Hematopoietic multipotent progenitor cell treated with erythropoietin and hydrocortisone succinate and interleukin-3 and kit ligand, for 8 days (in vitro differentiated cells): ENCODE measurements around the gene BTAF1.
"Not testable (repeated sequence)": the region's sequence is repeated elsewhere in the genome, so short reads cannot be mapped to it uniquely, and the experiment has no call there.

ENCODE experiments used
- DNase-seq: peaks from one replicate; pipeline ENCODE4 v3.0.0-alpha.2; 2015

BTAF1 gene

GRCh38 chr10:91923371-91924211, at the start of gene BTAF1:
Gene BTAF1, plus strand, starts transcription at chr10:91923770. Its CDS starts 307 bp downstream, at chr10:91924077.
- DNase-seq, result peak; percentile 94

DNA sequence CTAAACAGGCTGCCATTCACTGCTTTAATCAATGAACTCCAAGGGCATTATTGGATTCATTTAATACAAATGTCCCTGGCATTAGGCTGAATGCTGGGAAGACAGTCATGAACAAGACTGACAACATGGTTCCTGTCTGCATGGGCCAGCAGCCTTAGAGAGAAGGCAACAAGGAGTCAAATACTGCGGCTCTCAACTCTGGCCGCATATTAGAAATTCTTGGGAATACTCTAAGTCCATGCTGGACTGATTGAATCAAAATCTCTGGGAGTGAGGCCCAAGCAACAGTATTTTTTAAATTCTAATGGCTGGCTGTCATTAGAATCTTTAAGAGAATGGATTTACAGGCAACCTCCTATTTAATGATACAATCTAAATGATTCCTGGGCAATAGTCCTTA, 48.4 kb upstream of the BTAF1 start:
- DNase-seq, result no peak

DNA sequence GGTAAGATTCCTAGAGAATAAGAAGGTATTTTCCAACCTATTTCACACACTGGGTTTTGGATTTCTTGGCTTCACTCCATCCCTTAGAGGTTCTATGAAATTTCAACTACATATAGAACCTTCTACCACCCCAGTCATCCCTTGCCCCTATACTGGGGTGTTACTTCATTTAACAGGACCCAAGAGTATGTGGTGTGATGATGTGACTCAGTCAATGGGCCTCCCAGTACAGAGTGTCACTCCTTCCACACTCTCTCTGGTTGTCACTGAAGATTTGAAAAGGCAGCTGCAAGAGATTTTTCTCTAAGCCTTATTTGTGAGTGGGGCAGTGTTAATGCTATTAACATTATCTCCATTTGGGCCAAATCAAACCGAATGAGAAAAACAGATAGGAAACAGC, 47.8 kb upstream of the BTAF1 start:
- DNase-seq, result no peak

GRCh38 chr10:91879515-91880170, 43.9 kb upstream of the BTAF1 start:
- DNase-seq, result no peak

- DNase-seq, result no peak
These were observed 43.3 kb upstream of the BTAF1 start for GRCh38 chr10:91880310-91880709.

DNA sequence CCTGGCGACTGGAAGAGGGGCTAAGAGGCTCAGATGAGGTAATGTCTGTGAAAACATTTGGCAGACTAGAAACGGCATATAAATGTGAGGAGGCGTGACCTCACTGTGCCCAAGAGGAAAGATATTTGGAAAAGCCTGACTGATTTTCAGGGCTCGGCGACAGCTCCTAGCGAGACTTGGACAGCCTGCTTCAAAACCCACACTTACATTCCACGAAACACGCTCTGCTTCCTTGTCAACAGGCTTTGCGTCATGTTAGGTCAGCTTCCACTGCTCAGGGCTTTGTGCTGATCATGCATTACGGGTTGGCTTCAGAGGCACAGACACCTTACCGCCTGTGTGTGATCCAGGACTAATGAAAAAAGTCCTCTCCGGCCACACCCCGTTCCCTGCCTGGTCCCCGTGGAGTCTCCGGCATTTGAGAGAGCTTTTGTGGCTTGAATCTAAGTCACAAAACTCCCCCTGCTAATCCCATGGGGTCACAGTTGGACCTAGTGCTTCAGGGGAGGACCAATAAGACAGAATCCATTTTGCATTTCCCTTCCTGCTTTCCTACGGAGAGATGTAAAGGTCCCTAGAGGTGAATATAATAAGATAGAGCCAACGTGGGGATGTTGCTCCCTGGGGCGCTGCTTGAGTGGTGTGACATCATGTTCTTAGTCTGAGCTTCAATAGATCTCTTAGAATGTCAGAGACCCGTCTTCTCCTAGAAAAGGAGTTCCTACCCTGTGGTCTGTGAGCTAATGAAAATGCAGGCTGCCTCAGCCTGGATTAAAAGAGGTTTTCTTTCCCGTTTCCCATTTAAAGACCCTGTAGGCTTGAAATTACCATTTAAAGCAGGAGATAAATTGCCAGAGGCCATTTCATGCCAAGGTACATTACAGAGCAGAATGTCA, 39.8 kb upstream of the BTAF1 start:
- no peak for DNase-seq

GRCh38 chr10:91884536-91884935, 39.0 kb upstream of the BTAF1 start:
- DNase-seq, result no peak

DNA sequence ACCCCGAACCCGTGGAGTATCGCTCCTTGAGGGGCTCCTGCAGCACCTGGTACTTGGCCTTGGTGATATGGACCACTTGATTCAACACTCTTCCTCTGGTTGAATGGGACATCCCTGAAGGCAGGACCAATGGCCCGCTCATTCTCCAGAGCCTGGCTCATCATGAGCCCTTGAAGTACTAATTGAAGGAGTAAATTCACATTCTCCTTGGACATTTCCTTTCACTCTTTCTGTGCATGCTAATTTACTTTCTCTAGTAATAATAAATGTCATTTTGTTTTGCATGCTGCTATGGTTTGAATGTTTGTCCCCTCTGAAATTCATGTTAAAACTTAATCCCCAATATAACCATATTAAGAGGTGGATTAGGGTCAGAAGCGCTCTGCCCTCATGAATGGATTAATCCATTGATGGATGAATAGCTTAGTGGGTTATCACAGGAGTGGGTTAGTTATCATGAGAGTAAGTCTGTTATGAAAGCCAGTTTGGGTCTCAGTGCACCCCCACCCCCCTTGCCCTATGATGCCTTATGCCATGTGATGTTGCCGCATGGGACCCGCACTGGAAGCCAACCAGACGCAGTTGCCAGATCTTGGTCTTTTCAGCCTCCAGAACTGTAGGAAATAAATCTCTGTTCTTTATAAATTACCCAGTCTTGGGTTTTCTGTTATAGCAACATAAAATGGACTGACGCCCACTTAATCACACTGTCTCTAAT, 38.0 kb upstream of the BTAF1 start:
- DNase-seq, result no peak

DNA sequence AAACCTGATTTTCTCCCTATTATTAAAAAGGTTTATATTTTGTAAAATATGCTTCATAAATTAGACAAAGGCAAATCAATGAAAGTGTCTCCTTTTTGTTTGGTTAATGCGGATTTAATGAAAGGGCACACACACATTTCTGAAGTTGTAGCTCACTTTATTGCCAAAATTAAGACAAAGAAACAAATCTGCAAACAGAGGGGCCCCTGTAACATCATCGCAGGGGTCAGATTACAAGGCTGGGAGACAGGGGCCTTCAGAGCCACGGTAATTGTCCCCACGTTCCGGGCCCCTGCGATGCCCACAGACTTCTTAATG, 36.7 kb upstream of the BTAF1 start:
- DNase-seq, result no peak

DNA sequence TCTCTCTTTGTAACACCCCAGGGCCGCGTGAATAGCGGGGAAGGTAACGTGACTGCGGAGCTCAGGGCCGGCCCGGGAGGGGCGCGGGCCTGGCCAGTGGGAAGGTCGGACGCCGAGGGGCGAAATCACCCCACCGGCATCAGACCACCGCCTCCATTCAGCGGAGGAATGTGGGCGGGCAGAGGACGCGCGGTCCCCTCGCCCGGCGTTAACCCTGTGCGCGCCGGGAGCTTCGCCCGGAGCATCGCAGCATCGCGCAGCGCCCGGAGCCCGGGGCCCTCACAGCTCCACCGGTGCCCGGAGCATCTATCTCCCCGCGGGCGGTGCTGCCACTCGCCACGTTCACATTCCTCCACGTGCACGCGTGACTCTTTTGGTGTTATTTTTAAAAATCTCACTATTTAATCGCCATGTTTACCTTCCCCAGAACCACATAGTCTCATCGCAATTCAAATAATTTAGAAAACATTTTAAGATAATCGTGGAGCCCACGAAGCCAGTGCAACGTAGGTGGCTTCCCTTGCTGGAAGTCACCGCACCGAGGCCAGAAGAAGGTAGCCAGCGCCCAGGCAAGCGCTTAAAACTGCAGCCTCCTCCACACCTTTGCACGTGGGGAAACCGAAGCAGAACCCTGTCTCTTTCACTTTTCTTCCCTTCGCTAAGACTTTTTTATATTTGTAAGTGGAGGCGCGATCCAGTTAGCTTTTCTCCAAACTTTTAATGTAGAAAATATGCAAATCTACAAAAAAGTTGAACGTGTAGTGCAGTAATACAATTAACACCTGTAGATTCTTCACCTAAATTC, 36.1 kb upstream of the BTAF1 start:
- DNase-seq, result no peak

DNA sequence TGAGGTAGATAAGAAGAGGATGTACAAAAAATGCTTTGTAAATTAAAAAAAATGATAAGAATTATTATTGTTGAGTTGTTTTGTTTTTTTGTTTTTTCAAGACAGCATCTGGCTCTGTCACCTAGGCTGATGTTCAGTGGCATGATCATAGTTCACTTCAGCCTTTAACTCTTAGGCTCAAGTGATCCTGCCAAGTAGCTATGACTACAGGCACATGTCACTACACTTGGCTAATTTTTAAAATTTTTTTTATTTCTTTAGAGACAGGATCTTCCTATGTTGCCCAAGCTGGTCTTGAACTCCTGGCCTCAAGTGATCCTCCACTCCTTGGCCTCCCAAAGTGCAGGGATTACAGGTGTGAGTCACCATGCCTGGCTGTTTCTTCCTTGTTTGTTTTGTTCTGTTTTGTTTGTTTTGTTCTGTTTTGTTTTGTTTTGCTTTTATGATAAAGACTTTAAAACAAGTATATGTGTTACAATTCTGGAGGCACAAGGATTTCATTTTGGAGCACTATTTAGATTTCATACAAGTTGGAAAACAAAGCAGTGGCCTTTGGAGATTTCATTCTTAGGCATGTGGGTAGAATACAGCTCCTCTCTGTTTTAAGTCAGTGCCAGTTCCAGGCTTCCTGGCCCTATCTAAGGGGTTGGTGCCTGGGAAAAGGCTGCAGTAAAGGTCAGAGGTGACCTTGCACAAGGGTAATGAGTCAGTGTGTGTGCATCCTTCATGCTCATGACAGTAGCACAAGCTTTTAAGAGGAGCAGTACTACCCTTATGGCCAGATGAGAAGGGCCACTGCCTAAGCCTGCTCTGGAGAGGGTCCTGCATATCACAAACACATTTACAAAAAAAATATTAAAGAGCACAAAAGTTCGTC, 32.2 kb upstream of the BTAF1 start:
- no peak for DNase-seq

DNA sequence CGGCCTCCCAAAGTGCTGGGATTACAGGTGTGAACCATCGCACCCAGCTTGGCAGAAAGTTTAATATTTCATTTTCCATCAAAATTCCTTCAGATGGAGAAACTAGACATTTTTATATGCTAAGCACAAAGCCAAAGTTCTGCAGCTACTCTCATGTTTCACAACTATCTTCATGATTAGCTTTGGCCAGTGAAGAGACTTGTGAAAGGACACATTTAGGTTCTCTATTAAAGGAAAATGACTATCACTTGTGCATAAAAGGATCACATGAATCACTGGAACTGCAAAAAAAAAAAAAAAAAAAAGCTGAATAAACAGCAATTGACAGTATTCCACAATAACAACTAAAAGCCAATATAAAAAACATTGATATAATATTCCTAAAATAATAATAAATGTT, 30.5 kb upstream of the BTAF1 start:
- no peak for DNase-seq

DNA sequence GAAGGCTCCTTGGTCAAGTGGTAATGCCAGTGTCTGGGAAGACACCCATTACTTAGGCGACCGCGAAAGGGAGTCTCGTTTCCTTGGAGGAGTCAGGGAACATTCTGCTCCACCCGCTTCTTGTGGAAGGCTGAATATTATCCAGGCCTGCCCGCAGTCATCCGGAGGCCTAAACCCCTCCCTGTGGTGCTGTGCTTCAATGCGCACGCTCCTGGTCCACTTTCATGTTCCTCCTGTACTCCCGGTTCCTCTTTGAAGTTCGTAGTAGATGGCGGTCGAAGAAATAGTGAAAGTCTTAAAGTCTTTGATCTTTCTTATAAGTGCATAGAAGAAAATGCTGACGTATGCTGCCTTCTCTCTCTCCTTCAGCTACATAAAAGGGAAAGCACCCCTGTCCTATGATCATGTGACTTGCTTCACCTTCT, 29.3 kb upstream of the BTAF1 start:
- DNase-seq, result not testable (repeated sequence)

DNA sequence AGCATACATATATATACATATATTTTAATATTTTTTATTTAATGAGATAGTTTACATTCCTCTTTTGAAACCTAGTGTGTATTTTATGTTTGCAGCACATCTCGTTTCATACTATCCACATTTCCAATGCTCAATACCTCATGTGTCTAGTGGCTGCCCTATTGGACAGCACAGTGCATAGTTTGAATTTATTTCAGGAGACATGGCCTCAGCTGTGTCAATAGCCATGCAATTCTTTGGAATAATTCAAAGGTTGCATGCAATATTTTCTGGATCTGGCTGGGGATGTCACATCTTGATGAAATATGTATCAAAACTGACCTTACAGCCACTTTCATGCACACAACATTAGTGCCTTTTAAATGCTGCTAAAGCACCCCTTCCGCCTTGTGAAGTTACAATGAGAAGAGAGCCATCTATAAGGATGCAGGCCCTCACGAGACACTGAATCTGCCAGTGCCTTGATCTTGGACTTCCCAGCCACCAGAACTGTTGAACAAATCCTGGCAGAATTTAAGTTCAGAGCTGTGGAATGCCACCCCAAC, 27.3 kb upstream of the BTAF1 start:
- DNase-seq, result no peak

- DNase-seq, result no peak
These were observed 26.1 kb upstream of the BTAF1 start for GRCh38 chr10:91897421-91897820.

DNA sequence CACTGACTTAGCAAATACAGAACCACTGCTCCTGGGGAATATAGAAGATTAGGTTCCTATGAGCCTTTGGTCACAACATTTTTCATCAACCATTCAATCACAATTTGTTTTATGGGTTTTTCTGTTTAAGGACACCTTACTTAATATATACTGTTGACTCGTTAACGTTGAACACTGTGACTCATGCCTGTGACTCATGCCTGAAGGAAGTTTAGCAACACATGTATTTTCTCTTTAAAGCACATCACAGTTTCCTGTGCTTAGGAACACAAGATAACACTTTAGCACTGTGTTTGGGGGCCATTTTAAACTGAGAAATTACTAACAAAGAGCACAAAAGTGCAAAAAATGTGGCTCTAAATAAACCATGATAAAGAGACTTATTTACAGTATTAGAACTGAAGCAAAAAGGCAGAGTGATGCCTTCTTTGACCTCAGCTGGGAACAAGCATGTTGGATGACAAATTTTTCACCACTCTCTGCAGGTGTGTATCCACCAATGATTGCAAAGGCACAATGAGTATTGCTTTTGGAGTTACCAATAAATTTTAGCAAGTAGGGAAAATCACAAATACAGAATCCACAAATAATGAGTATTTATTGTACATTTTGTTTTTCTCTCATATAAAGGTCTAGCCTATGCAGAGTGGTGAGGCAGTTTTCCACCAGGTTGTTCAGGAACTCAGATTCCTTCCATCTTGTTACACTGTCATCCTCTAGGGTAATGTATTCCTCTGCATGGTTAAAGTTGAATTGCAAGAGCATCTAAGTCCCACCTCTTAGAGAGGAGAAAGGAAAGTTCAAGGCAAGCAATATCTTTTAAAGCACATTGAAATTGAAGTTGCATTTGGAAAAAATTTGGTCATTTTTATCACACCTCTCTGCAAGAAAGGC, 21.5 kb upstream of the BTAF1 start:
- peak; percentile 72 for DNase-seq

DNA sequence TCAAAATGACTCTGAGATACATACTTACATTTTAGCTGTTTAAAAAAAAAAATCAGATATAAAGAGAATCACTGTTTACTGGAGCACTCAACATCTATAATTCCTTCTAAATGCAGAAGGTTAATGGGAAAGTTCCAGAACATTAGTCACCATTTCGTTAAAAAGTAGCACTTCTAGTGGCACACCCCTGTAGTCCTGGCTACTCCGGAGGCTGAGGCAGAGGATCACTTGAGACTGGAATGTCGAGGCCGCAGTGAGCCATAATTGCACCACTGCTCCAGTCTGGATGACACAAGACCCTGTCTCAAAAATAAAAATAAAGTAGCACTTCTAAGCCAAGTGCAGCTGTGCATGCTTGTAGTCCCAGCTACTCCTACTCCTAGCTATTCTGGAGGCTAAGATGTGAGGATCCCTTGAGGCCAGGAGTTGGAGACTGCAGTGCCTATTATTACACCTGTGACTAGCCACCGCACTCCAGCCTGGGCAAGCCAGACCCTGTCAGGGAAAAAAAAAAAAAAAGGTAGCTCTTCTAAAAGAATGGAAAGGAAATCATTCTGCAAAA, 16.5 kb upstream of the BTAF1 start:
- DNase-seq, result no peak

- DNase-seq, result no peak
These were observed 15.6 kb upstream of the BTAF1 start for GRCh38 chr10:91907914-91908336.
